Measurements from ENCODE around the gene GNG10. TPM values are rescaled to one million over a fixed set of nuclear protein-coding genes. Genes with fewer than 3 reads are reported as not detected.

GNG10 gene
- total RNA-seq, 4 donors from 2014 or later: 98.4 to 120 (median 104) TPM

DNA sequence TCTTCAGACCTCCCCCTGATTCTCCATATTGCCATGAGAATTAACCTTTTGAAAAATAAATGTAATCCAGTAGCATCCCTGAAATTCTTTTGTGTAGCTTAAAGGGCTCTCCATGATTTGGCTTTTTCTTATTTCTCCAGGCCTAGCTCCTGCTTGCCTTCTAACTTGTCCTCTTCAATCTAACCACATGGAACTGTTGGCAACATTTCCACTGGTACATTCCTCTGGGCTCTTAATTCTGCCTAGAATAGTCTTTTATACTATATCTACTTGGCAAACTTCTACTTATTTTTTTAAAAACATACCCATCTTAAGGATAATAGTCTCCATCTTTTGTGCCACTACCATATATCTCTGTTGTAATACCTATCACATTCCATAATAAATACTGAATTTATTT is 54.1 kb downstream of the GNG10 start:
- TF ChIP-seq CTCF (IDR thresholded peaks at IDR 0.05): no peak
- ATAC-seq (ENCODE audit: low FRiP score) (no peak), DNase-seq (ENCODE audit: low spot score) (no peak)

GRCh38 chr9:111719541-111719940 is 58.1 kb downstream of the GNG10 start:
- ATAC-seq (ENCODE audit: low FRiP score): no peak
- no peak for TF ChIP-seq CTCF (IDR thresholded peaks at IDR 0.05)
- no peak for DNase-seq (ENCODE audit: low spot score)

Other genes starting within 250 kb of the GNG10 start
- 100 to 1,000 TPM in 3 of 4 donors, 10 to 100 TPM in 1; 92.8 to 153 (median 113) TPM for gene ECPAS, start 177.2 kb upstream of the GNG10 start, total RNA-seq
- gene ZNF483, start 136.4 kb upstream of the GNG10 start, total RNA-seq: 10 to 100 TPM in 1 of 4 donors, 1 to 10 TPM in 3; 2.8 to 11.9 (median 3.7) TPM
- gene PTGR1, start 62.0 kb upstream of the GNG10 start, total RNA-seq: 10 to 100 TPM; 28.0 to 63.8 (median 46.4) TPM
- gene DNAJC25, start 30.3 kb upstream of the GNG10 start, total RNA-seq: 10 to 100 TPM; 10.4 to 15.1 (median 14.0) TPM
- not detected for gene SHOC1, start 133.3 kb downstream of the GNG10 start, total RNA-seq
- gene UGCG, start 235.2 kb downstream of the GNG10 start, total RNA-seq: 100 to 1,000 TPM in 1 of 4 donors, 10 to 100 TPM in 3; 25.0 to 203 (median 59.7) TPM

Measured in omental fat pad (tissue), 4 donors.